ENCODE results near the gene ARFGEF3. TPM values are rescaled to one million over a fixed set of nuclear protein-coding genes. Genes with fewer than 3 reads are reported as not detected.
"Not testable (repeated sequence)": the region's sequence is repeated elsewhere in the genome, so short reads cannot be mapped to it uniquely, and the experiment has no call there.

The ARFGEF3 gene
- total RNA-seq, 1 donor from 2014 or later = 2.0 TPM

DNA sequence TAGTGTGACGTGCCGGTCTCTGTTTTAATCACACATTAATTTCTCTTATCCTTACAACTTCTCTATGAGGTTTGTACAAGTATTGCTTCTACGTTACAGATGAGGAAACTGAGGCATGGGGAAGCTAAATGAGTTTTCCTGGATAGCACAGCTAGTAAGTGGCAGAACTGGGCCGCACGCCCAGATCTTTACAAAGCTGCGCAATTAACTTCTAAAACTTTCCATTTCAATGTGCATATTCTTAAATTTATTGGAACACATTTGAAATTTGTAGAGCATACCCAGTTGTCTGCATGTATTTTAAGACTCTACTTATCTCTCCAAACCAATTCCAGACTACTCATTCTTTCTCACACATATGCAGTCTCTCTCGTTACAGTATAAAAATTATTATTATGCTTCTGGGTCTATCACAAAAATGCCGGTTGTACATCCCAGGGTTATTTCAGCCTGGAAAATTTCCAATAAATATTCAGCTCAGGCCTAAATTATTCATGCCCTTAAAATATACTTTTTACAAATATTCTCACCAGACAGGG is 44.3 kb upstream of the ARFGEF3 start:
- Histone ChIP-seq H3K4me3 (no peak overlapping the region), H3K27me3 (ENCODE audit: low read depth) (peaks cover 15% of the 10 kb centered on the region), H3K4me1 (no peaks in the 10 kb centered on the region), H3K9me3 (replicated peaks) (no peaks in the 10 kb centered on the region), H3K36me3 (no peaks in the 10 kb centered on the region), H3K27ac (replicated peaks) (no peak overlapping the region)
- no peak for TF ChIP-seq CTCF (IDR thresholded peaks at IDR 0.05; ENCODE audit: borderline replicate concordance)
- intact Hi-C loops (cut with micrococcal nuclease) = loop anchor here (5.0 to 10.0 kb wide), 3 partner anchors 170 to 467 kb away; partner anchors contain the start of gene HEBP2
- no peak for DNase-seq

- DNase-seq; H3K9me3 ChIP-seq (replicated peaks); H3K27ac ChIP-seq (replicated peaks); H3K4me1 ChIP-seq; H3K36me3 ChIP-seq; H3K4me3 ChIP-seq: not testable (repeated sequence)
- H3K27me3 ChIP-seq (ENCODE audit: low read depth) = peaks cover 21% of the 10 kb centered on the region
- intact Hi-C loops (cut with micrococcal nuclease) = loop anchor here (5.0 to 10.0 kb wide), 3 partner anchors 168 to 466 kb away; partner anchors contain the start of gene HEBP2
Measured at GRCh38 chr6:138119229-138119628, 42.5 kb upstream of the ARFGEF3 start.

DNA sequence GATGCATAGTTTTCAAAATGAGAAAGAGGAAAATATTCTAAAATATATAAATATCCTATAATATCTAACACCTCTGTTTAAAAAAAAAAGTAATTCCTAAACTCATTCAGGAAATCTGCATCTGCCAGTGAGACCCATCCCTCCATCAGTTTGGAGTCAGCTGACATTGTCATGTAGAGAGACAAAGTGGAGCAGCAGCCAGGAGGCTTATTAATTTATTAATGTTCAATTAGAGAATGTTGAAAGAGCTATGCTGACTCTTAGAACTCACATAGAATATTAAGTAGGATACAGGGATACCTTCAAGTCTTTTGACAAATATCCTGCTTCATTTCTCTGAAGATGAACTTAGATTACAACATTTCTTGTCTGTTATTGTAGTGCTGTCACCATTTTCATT is 41.8 kb upstream of the ARFGEF3 start:
- no peak overlapping the region for H3K4me3 ChIP-seq

GRCh38 chr6:138124096-138124495 is 37.6 kb upstream of the ARFGEF3 start:
- no peak overlapping the region for H3K4me3 ChIP-seq
- no peak for TF ChIP-seq CTCF (IDR thresholded peaks at IDR 0.05; ENCODE audit: borderline replicate concordance)
- H3K4me1 ChIP-seq = no peaks in the 10 kb centered on the region
- no peak for DNase-seq
- intact Hi-C loops (cut with micrococcal nuclease) = no loop called here
- H3K36me3 ChIP-seq = no peaks in the 10 kb centered on the region
- H3K9me3 ChIP-seq (replicated peaks) = peaks cover 5% of the 10 kb centered on the region
- no peak overlapping the region for H3K27ac ChIP-seq (replicated peaks)
- peaks cover 7% of the 10 kb centered on the region for H3K27me3 ChIP-seq (ENCODE audit: low read depth)

More for the DNA sequence above, 41.8 kb upstream of the ARFGEF3 start:
- H3K4me1 ChIP-seq = no peaks in the 10 kb centered on the region
- no peak overlapping the region for H3K27ac ChIP-seq (replicated peaks)
- peaks cover 5% of the 10 kb centered on the region for H3K9me3 ChIP-seq (replicated peaks)
- intact Hi-C loops (cut with micrococcal nuclease) = loop anchor here (5.0 to 10.0 kb wide), 3 partner anchors 167 to 465 kb away; partner anchors contain the start of gene HEBP2
- no peak for TF ChIP-seq CTCF (IDR thresholded peaks at IDR 0.05; ENCODE audit: borderline replicate concordance)
- H3K36me3 ChIP-seq = no peaks in the 10 kb centered on the region
- no peak for DNase-seq
- peaks cover 14% of the 10 kb centered on the region for H3K27me3 ChIP-seq (ENCODE audit: low read depth)

DNA sequence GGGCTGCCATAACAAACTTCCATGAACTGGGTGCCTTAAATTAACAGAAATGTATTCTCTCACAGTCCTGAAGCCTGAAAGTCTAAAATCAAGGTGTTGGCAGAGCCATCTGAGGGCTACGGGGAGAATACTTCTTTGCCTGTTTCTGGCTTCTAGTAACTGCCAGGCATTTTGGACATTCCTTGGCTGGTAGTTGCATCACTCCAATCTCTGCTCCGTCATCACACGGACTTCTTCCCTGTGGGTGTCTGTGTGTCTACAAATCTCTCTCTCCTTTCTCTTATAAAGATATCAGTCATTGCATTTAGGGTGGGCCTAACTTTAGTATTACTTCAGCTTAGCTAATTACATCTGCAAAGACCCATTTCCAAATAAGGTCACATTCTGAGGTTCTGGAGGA is 33.6 kb upstream of the ARFGEF3 start:
- Histone ChIP-seq H3K9me3 (replicated peaks) (peaks cover 5% of the 10 kb centered on the region), H3K27me3 (ENCODE audit: low read depth) (peaks cover 4% of the 10 kb centered on the region), H3K4me3 (no peak overlapping the region), H3K27ac (replicated peaks) (no peak overlapping the region), H3K4me1 (no peaks in the 10 kb centered on the region), H3K36me3 (no peaks in the 10 kb centered on the region)
- no peak for DNase-seq
- TF ChIP-seq CTCF (IDR thresholded peaks at IDR 0.05; ENCODE audit: borderline replicate concordance) = no peak
- intact Hi-C loops (cut with micrococcal nuclease) = no loop called here

- H3K27me3 ChIP-seq (ENCODE audit: low read depth) = no peaks in the 10 kb centered on the region
- no peak overlapping the region for H3K27ac ChIP-seq (replicated peaks)
- H3K36me3 ChIP-seq = no peaks in the 10 kb centered on the region
- no peaks in the 10 kb centered on the region for H3K4me1 ChIP-seq
- peaks cover 2% of the 10 kb centered on the region for H3K9me3 ChIP-seq (replicated peaks)
- TF ChIP-seq CTCF (IDR thresholded peaks at IDR 0.05; ENCODE audit: borderline replicate concordance) = peak; percentile 9
- DNase-seq = no peak
- H3K4me3 ChIP-seq = no peak overlapping the region
- intact Hi-C loops (cut with micrococcal nuclease) = no loop called here
Measured at GRCh38 chr6:138129190-138129589, 32.5 kb upstream of the ARFGEF3 start.

Data from left ventricle myocardium inferior (tissue), 1 donor.